GM13977 (cell line): ENCODE data around the gene VTN.
A peak's percentile ranks its signal among the peaks of the same experiment; 100 is the strongest.

ENCODE experiments used
- DNase-seq: peaks from one replicate; pipeline ENCODE4 v3.0.0; 2012; ENCODE audit warnings: low spot score
- in situ Hi-C: fragments of 300-500 bp; cut with MboI; formaldehyde crosslinking; loops from one replicate; pipeline ENCODE4 v1.12.0; 2022; ENCODE audit warnings: low sequenced_read_pairs, low pct_unique_long_range_greater_than_20kb, mixed read lengths, inconsistent platforms; ENCODE audit not compliant: unreplicated experiment
- TF ChIP-seq, protein P1 (sequence below): IDR thresholded peaks from 2 replicates; pipeline ENCODE4 v1.5.1; 2012; ENCODE audit warnings: mild to moderate bottlenecking, control low read depth; ENCODE audit not compliant: insufficient read depth; ENCODE audit errors: extremely low read depth, missing control alignments

Gene VTN

GRCh38 chr17:28371245-28372202, 1.4 kb upstream of the VTN start, which contains the start of gene SARM1:
TSS of gene SARM1 (plus strand) at chr17:28371694. CDS start at chr17:28372033, 339 bp downstream.
- DNase-seq: peak; percentile 96
- in situ Hi-C loops: no loop called here
- TF ChIP-seq, protein P1, sequence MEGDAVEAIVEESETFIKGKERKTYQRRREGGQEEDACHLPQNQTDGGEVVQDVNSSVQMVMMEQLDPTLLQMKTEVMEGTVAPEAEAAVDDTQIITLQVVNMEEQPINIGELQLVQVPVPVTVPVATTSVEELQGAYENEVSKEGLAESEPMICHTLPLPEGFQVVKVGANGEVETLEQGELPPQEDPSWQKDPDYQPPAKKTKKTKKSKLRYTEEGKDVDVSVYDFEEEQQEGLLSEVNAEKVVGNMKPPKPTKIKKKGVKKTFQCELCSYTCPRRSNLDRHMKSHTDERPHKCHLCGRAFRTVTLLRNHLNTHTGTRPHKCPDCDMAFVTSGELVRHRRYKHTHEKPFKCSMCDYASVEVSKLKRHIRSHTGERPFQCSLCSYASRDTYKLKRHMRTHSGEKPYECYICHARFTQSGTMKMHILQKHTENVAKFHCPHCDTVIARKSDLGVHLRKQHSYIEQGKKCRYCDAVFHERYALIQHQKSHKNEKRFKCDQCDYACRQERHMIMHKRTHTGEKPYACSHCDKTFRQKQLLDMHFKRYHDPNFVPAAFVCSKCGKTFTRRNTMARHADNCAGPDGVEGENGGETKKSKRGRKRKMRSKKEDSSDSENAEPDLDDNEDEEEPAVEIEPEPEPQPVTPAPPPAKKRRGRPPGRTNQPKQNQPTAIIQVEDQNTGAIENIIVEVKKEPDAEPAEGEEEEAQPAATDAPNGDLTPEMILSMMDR: no peak

DNA sequence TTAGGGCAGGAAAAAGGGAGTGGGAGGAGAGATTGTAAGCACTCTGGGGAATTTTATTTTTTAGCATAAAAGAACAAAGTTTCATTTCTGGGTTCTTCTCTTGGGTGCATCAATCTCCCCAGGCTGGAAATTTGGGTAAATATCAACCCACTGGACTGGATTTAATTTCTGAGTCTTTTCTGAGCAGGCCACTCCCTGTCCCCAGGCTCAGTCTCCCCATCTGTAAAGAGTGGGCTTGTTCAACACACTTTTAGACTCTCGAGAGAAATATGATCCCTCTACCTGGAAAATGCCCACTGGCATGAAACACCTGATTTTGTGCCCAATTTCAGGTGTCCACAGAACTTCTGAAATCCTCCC, 617 bp upstream of the VTN start:
- in situ Hi-C loops: no loop called here
- TF ChIP-seq, protein P1: no peak
- no peak for DNase-seq

- DNase-seq: no peak
- in situ Hi-C loops: no loop called here
- TF ChIP-seq, protein P1: no peak
These were observed 448 bp downstream of the VTN start for GRCh38 chr17:28369684-28370034.

DNA sequence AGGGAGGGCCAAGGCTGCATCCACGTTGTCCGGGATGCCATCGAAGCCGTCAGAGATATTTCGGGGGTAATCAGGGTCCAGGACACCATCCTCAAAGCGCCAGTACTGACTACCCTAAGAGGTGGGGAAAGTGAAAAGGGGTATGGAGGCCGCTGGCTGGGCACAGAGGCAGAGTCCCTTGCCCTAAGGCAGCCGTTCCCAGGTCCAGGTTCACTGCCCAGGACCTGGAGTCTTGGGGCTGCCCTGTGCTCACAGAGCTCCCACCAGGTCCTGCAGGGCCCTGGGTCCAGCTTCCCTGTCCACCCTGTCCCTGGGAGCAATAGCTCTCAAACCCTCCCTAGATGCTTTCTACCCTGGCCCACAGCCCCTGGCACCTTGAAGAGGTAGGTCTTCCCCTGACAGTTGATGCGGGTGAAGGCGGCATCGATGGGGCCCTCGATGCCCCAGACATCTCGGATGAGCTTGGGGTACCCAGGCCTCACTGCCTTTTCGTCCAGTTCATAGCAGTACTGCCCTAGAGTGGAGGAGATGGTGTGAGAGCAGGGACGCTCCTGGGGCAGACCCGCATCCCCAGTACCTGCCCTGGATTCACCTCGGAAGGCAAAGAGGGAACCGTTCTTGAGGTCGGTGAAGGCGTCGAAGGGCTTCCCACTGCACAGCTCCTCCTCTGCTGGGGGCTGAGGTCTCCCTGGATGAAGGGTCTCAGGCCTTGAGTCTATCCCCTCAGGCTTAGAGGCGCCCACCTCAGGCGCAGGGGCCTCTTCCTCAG, 1.0 kb downstream of the VTN start:
- DNase-seq: no peak
- TF ChIP-seq, protein P1: no peak
- in situ Hi-C loops: no loop called here

DNA sequence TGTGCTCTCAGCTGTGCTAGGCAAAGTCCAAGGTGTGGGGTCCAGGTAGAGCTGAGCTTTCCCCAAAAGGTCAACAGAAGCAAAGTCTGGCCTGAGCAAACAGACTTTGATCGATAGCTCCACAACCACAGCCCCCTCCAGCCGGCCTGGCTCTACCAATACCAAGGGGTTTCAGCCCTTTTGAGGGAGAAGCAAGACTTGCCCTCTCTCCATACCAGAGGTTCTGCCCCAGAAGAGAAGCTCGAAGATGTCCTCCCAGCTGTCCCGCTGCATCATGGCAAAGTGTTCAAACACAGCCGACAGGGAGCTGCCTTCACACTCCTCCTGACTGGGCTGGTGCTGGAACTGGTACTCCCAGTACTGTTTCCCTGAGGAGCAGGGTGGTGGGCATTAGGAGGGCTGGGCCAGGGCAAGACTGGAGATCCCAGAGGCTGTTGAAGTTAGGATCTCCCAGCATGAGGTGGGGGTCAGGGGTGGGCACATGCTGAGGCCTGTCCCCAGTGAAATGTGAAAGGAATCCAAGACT, 1.7 kb downstream of the VTN start:
- TF ChIP-seq, protein P1: no peak
- no peak for DNase-seq
- in situ Hi-C loops: no loop called here

DNA sequence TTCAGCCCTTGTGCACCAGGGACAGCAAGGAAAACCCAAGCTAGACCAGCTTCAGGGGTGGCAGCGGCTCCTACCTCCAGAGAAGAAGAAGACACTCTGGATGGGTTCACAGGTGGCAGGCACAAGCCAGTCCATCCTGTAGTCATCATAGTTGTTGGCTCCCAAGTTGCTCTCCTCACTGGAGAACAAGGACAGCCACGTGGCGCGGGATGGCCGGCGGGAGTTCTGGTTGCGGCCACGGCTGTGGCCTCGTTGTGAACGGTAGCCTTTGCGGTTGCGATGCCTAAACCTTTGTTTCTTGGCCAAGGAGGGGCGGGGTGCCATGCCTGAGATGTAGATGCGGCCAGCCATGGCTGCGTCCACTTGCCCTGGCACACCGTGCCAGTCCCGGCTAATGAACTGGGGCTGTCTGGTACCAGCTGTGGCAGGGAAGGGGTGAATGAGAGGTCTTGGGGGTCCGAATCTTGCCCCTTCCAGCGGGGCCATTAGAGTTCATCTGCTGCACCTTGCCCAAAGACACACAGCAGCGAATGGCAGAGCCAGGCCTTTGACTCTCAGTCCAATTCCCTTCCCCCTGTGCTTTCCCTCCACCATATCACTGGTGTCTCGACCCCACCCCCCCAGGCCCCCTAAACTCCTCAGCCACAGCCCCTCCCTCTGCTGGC, 2.3 kb downstream of the VTN start:
- in situ Hi-C loops: no loop called here
- TF ChIP-seq, protein P1: no peak
- no peak for DNase-seq
